Measurements from ENCODE around the gene PCDHA8.
"Not testable (repeated sequence)": the region's sequence is repeated elsewhere in the genome, so short reads cannot be mapped to it uniquely, and the experiment has no call there.

Gene PCDHA8

DNA sequence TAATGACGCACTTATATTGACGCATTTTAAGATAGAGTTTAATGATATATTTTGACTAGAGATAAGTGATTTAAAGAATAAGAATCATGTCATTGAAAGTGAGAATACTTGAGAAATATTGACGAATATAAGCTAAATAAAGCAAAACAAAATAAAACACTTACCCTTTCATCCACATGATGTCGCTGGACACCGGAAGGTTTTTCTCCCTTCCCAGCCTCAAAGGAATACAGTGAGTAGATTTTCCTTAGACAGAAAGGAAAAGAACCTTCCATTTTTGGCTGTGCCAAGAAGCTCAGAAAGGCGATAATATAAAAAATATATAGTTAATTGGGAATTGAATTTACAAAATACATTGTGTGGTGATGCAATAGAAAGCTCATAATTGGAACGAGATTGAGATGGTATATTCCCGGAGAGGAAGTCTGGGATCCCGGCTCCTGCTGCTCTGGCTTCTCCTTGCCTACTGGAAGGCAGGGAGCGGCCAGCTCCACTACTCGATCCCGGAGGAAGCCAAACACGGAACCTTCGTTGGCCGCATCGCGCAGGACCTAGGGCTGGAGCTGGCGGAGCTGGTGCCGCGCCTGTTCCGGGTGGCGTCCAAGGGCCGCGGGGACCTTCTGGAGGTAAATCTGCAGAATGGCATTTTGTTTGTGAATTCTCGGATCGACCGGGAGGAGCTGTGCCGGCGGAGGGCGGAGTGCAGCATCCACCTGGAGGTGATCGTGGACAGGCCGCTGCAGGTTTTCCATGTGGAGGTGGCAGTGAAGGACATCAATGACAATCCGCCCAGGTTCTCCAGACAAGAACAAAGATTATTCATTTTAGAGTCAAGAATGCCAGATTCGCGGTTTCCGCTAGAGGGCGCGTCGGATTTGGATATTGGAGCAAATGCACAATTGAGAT lies 19.4 kb upstream of the PCDHA8 start, which contains the start of gene PCDHA5:
Gene PCDHA5, plus strand, starts transcription at position 239 of the 906 bp plus-strand sequence.
- Mint-ChIP-seq H3K4me1 (ENCODE audit: low read depth) (no peaks in the 10 kb centered on the region), H3K9me3 (ENCODE audit: low read depth) (peaks cover 7% of the 10 kb centered on the region), H3K4me3 (no peak within 1 kb of the TSS), H3K27ac (no peak within 1 kb of the TSS), H3K36me3 (peaks cover 9% of the 10 kb centered on the region), H3K27me3 (peaks cover 6% of the 10 kb centered on the region)

DNA sequence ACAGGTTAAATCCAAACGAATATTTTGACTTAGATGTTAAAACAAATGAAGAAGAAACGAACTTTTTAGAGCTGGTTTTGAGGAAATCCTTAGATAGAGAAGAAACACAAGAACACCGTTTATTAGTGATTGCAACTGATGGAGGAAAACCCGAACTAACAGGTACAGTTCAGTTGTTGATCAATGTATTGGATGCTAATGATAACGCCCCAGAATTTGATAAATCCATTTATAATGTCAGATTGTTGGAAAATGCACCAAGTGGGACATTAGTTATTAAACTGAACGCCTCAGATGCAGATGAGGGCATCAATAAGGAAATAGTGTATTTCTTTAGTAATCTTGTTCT lies 18.7 kb upstream of the PCDHA8 start:
- no peaks in the 10 kb centered on the region for H3K4me1 Mint-ChIP-seq (ENCODE audit: low read depth)
- H3K27me3 Mint-ChIP-seq = peaks cover 10% of the 10 kb centered on the region
- H3K36me3 Mint-ChIP-seq = peaks cover 12% of the 10 kb centered on the region
- H3K4me3 Mint-ChIP-seq = no peak overlapping the region
- no peak overlapping the region for H3K27ac Mint-ChIP-seq
- H3K9me3 Mint-ChIP-seq (ENCODE audit: low read depth) = peaks cover 11% of the 10 kb centered on the region

DNA sequence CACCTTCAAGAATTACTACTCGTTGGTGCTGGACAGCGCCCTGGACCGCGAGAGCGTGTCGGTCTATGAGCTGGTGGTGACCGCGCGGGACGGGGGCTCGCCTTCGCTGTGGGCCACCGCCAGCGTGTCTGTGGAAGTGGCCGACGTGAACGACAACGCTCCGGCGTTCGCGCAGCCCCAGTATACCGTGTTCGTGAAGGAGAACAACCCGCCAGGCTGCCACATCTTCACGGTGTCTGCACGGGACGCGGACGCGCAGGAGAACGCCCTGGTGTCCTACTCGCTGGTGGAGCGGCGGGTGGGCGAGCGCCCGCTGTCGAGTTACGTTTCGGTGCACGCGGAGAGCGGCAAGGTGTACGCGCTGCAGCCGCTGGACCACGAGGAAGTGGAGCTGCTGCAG lies 18.0 kb upstream of the PCDHA8 start:
- H3K4me1 Mint-ChIP-seq (ENCODE audit: low read depth); H3K36me3 Mint-ChIP-seq; H3K27ac Mint-ChIP-seq; H3K4me3 Mint-ChIP-seq: not testable (repeated sequence)
- Mint-ChIP-seq H3K9me3 (ENCODE audit: low read depth) (peaks cover 11% of the 10 kb centered on the region), H3K27me3 (peaks cover 17% of the 10 kb centered on the region)

DNA sequence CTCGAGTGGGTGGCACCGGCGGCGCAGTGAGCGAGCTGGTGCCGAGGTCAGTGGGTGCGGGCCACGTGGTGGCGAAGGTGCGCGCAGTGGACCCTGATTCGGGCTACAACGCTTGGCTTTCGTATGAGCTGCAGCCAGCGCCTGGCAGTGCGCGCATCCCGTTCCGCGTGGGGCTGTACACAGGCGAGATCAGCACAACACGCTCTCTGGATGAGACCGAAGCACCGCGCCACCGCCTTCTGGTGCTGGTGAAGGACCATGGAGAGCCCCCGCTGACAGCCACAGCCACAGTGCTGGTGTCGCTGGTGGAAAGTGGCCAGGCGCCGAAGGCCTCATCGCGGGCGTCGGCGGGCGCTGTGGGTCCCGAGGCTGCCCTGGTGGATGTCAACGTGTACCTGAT lies 17.5 kb upstream of the PCDHA8 start:
- peaks cover 10% of the 10 kb centered on the region for H3K36me3 Mint-ChIP-seq
- H3K4me3 Mint-ChIP-seq = no peak overlapping the region
- H3K27me3 Mint-ChIP-seq = peaks cover 17% of the 10 kb centered on the region
- no peak overlapping the region for H3K27ac Mint-ChIP-seq
- no peaks in the 10 kb centered on the region for H3K4me1 Mint-ChIP-seq (ENCODE audit: low read depth)
- peaks cover 14% of the 10 kb centered on the region for H3K9me3 Mint-ChIP-seq (ENCODE audit: low read depth)

DNA sequence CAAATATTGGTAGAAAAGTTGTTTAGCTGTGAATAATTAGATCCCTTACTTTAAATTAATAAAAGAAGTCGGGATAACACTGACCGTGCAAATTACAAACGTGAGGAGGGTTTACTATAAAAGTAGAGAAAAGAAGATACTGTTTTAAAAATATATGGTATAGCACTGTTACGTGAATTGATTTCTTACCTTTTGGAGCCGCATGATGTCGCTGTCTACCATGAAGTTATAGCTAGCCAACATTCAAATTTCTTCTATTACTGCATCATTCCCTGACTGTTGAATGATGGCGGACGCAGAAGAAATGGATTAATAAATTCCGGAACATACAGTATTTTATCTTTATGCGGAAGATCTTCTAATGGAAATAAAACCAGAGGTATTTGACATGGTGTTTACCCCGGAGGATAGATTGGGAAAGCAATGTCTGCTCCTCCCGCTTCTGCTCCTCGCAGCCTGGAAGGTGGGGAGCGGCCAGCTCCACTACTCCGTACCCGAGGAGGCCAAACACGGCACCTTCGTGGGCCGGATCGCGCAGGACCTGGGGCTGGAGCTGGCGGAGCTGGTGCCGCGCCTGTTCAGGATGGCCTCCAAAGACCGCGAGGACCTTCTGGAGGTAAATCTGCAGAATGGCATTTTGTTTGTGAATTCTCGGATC lies 13.2 kb upstream of the PCDHA8 start, which contains the start of gene PCDHA6:
Gene PCDHA6, plus strand, starts transcription at position 257 of the 658 bp plus-strand sequence. Its CDS starts 132 bp downstream, at position 389.
- Mint-ChIP-seq H3K4me3 (peak within 1 kb of the TSS; percentile 2), H3K9me3 (ENCODE audit: low read depth) (peaks cover 20% of the 10 kb centered on the region), H3K4me1 (ENCODE audit: low read depth) (no peaks in the 10 kb centered on the region), H3K27ac (no peak within 1 kb of the TSS), H3K27me3 (peaks cover 33% of the 10 kb centered on the region), H3K36me3 (peaks cover 17% of the 10 kb centered on the region)

DNA sequence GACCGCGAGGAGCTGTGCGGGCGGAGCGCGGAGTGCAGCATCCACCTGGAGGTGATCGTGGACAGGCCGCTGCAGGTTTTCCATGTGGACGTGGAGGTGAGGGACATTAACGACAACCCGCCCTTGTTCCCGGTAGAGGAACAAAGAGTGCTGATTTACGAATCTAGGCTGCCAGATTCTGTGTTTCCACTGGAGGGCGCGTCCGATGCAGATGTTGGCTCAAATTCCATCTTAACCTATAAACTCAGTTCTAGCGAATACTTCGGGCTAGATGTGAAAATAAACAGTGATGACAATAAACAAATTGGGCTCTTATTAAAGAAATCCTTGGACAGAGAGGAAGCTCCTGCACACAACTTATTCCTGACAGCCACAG lies 12.6 kb upstream of the PCDHA8 start:
- Mint-ChIP-seq H3K4me1 (ENCODE audit: low read depth) (no peaks in the 10 kb centered on the region), H3K27ac (no peak overlapping the region), H3K27me3 (peaks cover 37% of the 10 kb centered on the region), H3K9me3 (ENCODE audit: low read depth) (peaks cover 20% of the 10 kb centered on the region), H3K4me3 (peak overlapping the region; percentile 2), H3K36me3 (peaks cover 20% of the 10 kb centered on the region)

DNA sequence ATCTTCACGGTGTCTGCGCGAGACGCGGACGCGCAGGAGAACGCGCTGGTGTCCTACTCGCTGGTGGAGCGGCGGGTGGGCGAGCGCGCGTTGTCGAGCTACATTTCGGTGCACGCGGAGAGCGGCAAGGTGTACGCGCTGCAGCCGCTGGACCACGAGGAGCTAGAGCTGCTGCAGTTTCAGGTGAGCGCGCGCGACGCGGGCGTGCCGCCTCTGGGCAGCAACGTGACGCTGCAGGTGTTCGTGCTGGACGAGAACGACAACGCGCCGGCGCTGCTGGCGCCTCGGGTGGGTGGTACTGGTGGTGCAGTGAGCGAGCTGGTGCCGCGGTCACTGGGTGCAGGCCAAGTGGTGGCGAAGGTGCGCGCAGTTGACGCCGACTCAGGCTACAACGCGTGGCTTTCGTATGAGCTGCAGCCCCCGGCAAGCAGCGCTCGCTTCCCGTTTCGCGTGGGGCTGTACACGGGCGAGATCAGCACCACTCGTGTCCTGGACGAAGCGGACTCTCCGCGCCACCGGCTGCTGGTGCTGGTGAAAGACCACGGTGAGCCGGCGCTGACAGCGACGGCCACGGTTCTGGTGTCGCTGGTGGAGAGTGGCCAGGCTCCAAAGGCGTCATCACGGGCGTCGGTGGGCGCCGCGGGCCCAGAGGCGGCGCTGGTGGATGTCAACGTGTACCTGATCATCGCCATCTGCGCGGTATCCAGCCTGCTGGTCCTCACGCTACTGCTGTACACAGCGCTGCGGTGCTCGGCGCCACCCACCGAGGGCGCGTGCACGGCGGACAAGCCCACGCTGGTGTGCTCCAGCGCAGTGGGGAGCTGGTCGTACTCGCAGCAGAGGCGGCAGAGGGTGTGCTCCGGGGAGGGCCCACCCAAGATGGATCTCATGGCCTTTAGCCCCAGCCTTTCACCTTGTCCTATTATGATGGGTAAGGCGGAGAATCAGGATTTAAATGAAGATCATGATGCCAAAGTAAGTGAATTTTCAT lies 11.2 kb upstream of the PCDHA8 start:
- not testable (repeated sequence) for H3K4me1 Mint-ChIP-seq (ENCODE audit: low read depth); H3K27ac Mint-ChIP-seq; H3K4me3 Mint-ChIP-seq
- Mint-ChIP-seq H3K36me3 (peaks cover 26% of the 10 kb centered on the region), H3K9me3 (ENCODE audit: low read depth) (peaks cover 25% of the 10 kb centered on the region), H3K27me3 (peaks cover 45% of the 10 kb centered on the region)

DNA sequence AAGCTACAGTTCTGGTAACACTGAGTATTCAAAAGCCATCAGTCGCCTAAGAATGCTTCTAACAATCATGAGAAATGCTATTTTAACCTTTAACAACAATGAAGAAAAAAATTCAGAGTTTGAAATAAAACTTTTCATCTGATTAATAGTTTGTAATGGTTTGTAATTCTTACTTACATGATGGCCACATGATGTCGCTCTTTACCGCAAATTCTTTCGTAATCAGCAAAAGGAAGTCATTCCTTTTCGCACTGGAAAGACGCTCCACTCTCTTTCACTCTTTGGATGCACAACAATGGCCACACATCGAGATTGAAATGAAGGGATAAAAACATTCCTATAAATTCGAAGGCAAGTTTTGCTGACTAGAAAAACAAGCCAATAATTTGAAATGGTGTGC lies 7.0 kb upstream of the PCDHA8 start, which contains the start of gene PCDHA7:
Gene PCDHA7, plus strand, starts transcription at position 277 of the 400 bp plus-strand sequence. Its CDS starts 115 bp downstream, at position 392.
- Mint-ChIP-seq H3K27me3 (peaks cover 29% of the 10 kb centered on the region), H3K27ac (no peak within 1 kb of the TSS), H3K36me3 (peaks cover 16% of the 10 kb centered on the region), H3K9me3 (ENCODE audit: low read depth) (peaks cover 15% of the 10 kb centered on the region), H3K4me1 (ENCODE audit: low read depth) (no peaks in the 10 kb centered on the region), H3K4me3 (no peak within 1 kb of the TSS)

DNA sequence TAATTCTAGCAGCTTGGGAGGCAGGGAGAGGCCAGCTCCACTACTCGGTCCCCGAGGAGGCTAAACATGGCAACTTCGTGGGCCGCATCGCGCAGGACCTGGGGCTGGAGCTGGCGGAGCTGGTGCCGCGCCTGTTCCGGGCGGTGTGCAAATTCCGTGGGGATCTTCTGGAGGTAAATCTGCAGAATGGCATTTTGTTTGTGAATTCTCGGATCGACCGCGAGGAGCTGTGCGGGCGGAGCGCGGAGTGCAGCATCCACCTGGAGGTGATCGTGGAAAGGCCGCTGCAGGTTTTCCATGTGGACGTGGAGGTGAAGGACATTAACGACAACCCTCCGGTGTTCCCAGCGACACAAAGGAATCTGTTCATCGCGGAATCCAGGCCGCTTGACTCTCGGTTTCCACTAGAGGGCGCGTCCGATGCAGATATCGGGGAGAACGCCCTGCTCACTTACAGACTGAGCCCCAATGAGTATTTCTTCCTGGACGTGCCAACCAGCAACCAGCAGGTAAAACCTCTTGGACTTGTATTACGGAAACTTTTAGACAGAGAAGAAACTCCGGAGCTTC lies 6.5 kb upstream of the PCDHA8 start:
- Mint-ChIP-seq H3K36me3 (peaks cover 16% of the 10 kb centered on the region), H3K9me3 (ENCODE audit: low read depth) (peaks cover 15% of the 10 kb centered on the region), H3K27me3 (peaks cover 29% of the 10 kb centered on the region)
- not testable (repeated sequence) for H3K4me1 Mint-ChIP-seq (ENCODE audit: low read depth); H3K4me3 Mint-ChIP-seq; H3K27ac Mint-ChIP-seq

DNA sequence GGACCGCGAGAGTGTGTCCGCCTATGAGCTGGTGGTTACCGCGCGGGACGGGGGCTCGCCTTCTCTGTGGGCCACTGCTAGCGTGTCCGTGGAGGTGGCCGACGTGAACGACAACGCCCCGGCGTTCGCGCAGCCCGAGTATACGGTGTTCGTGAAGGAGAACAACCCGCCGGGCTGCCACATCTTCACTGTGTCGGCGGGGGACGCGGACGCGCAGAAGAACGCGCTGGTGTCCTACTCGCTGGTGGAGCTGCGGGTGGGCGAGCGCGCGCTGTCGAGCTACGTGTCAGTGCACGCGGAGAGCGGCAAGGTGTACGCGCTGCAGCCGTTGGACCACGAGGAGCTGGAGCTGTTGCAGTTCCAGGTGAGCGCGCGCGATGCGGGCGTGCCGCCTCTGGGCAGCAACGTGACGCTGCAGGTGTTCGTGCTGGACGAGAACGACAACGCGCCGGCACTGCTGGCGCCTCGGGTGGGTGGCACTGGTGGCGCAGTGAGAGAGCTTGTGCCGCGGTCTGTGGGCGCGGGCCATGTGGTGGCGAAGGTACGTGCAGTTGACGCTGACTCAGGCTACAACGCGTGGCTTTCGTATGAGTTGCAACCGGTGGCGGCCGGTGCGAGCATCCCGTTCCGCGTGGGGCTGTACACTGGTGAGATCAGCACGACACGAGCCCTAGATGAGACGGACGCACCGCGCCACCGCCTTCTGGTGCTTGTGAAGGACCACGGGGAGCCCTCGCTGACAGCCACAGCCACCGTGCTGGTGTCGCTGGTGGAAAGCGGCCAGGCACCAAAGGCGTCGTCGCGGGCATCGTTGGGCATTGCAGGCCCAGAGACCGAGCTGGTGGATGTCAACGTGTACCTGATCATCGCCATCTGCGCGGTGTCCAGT lies 5.1 kb upstream of the PCDHA8 start:
- H3K27me3 Mint-ChIP-seq = peaks cover 36% of the 10 kb centered on the region

DNA sequence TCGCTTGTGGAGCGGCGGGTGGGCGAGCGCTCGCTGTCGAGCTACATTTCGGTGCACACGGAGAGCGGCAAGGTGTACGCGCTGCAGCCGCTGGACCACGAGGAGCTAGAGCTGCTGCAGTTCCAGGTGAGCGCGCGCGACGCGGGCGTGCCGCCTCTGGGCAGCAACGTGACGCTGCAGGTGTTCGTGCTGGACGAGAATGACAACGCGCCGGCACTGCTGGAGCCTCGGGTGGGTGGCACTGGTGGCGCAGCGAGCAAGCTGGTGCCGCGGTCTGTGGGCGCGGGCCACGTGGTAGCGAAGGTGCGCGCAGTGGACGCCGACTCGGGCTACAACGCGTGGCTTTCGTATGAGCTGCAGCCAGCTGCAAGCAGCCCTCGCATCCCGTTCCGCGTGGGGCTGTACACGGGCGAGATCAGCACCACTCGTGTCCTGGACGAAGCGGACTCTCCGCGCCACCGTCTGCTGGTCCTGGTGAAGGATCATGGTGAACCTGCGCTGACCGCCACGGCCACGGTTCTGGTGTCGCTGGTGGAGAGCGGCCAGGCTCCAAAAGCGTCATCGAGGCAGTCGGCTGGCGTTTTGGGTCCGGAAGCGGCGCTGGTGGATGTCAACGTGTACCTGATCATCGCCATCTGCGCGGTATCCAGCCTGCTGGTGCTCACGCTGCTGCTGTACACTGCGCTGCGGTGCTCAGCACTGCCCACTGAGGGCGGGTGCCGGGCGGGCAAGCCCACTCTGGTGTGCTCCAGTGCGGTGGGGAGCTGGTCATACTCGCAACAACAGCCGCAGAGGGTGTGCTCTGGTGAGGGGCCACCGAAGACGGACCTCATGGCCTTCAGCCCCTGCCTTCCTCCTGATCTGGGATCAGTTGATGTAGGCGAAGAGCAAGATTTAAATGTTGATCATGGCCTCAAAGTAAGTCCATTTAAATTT lies 2.1 kb downstream of the PCDHA8 start:
- Mint-ChIP-seq H3K4me1 (ENCODE audit: low read depth) (no peaks in the 10 kb centered on the region), H3K27ac (no peak overlapping the region), H3K36me3 (peaks cover 20% of the 10 kb centered on the region), H3K9me3 (ENCODE audit: low read depth) (peaks cover 14% of the 10 kb centered on the region), H3K4me3 (no peak overlapping the region), H3K27me3 (peaks cover 31% of the 10 kb centered on the region)

More for the DNA sequence above, 5.1 kb upstream of the PCDHA8 start:
- no peak overlapping the region for H3K27ac Mint-ChIP-seq
- H3K36me3 Mint-ChIP-seq = peaks cover 17% of the 10 kb centered on the region
- no peak overlapping the region for H3K4me3 Mint-ChIP-seq
- no peaks in the 10 kb centered on the region for H3K4me1 Mint-ChIP-seq (ENCODE audit: low read depth)
- peaks cover 11% of the 10 kb centered on the region for H3K9me3 Mint-ChIP-seq (ENCODE audit: low read depth)

DNA sequence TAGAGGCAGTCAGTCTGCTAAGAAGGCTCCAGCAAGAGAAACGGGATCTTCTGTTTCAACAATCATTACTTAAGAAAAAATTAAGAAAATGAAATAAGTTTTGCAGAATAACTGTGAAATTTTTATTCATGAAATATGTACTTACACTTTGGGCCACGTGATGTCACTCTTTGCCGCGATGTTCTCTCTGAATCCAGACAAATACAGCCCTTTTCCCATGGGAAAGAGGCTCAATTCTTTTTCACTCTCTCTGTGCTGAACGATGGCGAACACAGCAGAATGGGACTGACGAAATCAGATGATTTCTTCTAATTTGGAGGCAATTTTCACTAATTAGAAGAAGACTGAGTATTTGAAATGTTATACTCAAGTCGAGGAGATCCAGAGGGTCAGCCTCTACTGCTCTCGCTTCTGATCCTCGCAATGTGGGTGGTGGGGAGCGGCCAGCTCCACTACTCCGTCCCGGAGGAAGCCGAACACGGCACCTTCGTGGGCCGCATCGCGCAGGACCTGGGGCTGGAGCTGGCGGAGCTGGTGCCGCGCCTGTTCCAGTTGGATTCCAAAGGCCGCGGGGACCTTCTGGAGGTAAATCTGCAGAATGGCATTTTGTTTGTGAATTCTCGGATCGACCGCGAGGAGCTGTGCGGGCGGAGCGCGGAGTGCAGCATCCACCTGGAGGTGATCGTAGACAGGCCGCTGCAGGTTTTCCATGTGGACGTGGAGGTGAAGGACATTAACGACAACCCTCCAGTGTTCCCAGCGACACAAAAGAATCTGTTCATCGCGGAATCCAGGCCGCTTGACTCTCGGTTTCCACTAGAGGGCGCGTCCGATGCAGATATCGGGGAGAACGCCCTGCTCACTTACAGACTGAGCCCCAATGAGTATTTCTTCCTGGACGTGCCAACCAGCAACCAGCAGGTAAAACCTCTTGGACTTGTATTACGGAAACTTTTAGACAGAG lies 7.4 kb downstream of the PCDHA8 start, which contains the start of gene PCDHA9:
Gene PCDHA9, plus strand, starts transcription at position 244 of the 964 bp plus-strand sequence. Its CDS starts 114 bp downstream, at position 358.
- peaks cover 15% of the 10 kb centered on the region for H3K9me3 Mint-ChIP-seq (ENCODE audit: low read depth)
- not testable (repeated sequence) for H3K27ac Mint-ChIP-seq; H3K4me3 Mint-ChIP-seq; H3K36me3 Mint-ChIP-seq; H3K4me1 Mint-ChIP-seq (ENCODE audit: low read depth)
- peaks cover 27% of the 10 kb centered on the region for H3K27me3 Mint-ChIP-seq

All from activated naive CD8-positive, alpha-beta T cell (primary cell).